Stomach (tissue), 4 donors: Measurements from ENCODE around the gene NOSTRIN.

Source experiments
- POLR2A ChIP-seq, 4 donors: fragments of 450-650 bp; IDR thresholded peaks; one replicate each; pipeline ENCODE4 v1.6.1; 2016; ENCODE audit warnings: antibody characterized with exemption in 4 of 4, control low read depth in 2 of 4, mild to moderate bottlenecking in 1 of 4, moderate library complexity in 1 of 4
- TF ChIP-seq, protein P1 (sequence below), 7 experiments: fragments of 450-650 bp in 4 of 7; fragments of 200-600 bp in 3 of 7; sonication (generic) in 3 of 7; IDR thresholded peaks; one replicate each; pipeline ENCODE4 v1.5.1; 2016 to 2019; ENCODE audit warnings: antibody characterized with exemption in 7 of 7, control low read depth in 2 of 7, mild to moderate bottlenecking in 1 of 7

DNA sequence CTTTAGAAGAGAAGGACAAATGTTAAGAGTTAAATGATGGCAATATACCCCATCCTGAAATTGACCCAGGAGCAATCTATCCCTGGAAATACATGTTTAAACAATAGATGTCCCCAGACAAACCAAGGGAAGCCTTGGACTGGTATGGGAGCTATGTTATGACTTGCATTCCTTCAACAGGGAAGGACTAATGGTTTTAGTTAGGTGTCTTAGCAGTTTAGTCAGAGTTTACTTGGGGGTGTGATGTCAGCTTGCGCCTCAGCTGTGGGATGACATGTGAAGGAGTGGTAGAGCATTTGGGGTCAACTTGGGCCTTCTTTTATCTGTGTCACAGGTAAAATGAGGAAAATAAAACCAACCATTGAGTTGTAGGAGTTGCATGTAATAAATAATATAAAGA lies 51.0 kb downstream of the NOSTRIN start:
- TF ChIP-seq, protein P1, sequence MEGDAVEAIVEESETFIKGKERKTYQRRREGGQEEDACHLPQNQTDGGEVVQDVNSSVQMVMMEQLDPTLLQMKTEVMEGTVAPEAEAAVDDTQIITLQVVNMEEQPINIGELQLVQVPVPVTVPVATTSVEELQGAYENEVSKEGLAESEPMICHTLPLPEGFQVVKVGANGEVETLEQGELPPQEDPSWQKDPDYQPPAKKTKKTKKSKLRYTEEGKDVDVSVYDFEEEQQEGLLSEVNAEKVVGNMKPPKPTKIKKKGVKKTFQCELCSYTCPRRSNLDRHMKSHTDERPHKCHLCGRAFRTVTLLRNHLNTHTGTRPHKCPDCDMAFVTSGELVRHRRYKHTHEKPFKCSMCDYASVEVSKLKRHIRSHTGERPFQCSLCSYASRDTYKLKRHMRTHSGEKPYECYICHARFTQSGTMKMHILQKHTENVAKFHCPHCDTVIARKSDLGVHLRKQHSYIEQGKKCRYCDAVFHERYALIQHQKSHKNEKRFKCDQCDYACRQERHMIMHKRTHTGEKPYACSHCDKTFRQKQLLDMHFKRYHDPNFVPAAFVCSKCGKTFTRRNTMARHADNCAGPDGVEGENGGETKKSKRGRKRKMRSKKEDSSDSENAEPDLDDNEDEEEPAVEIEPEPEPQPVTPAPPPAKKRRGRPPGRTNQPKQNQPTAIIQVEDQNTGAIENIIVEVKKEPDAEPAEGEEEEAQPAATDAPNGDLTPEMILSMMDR (IDR thresholded peaks at IDR 0.05) = no peak
- no peak for TF ChIP-seq POLR2A (IDR thresholded peaks at IDR 0.05)
